H1 (cell line): ENCODE data around the gene SNX20.

ENCODE experiments used
- CEBPB ChIP-seq: IDR thresholded peaks from 2 replicates; pipeline ENCODE4 v1.6.1; 2012; ENCODE audit warnings: low read depth, low read length
- CREB1 ChIP-seq: IDR thresholded peaks from 2 replicates; pipeline ENCODE4 v1.6.1; 2012; ENCODE audit warnings: inconsistent platforms
- EGR1 ChIP-seq: IDR thresholded peaks from 2 replicates; pipeline ENCODE4 v1.6.1; 2011; ENCODE audit warnings: low read depth, low read length, borderline replicate concordance
- EZH2 ChIP-seq: fragments of 200-600 bp; sonication (generic); IDR thresholded peaks from 2 replicates; pipeline ENCODE4 v1.7.1; 2012; ENCODE audit warnings: low read depth, mild to moderate bottlenecking, moderate library complexity, low read length, inconsistent platforms; ENCODE audit not compliant: severe bottlenecking
- GTF2F1 ChIP-seq: IDR thresholded peaks from 2 replicates; pipeline ENCODE4 v1.6.1; 2012; ENCODE audit warnings: low read depth, low read length, improper control_type of control experiment, borderline replicate concordance
- JUN ChIP-seq: IDR thresholded peaks from 2 replicates; pipeline ENCODE4 v1.6.1; 2011; ENCODE audit warnings: low read depth, mild to moderate bottlenecking, improper control_type of control experiment, low read length
- NRF1 ChIP-seq: IDR thresholded peaks from 2 replicates; pipeline ENCODE4 v1.6.1; 2011; ENCODE audit warnings: mild to moderate bottlenecking, low read depth, low read length, improper control_type of control experiment
- POLR2A ChIP-seq, 2 experiments: IDR thresholded peaks; 1 replicate in 1 of 2; 2 replicates in 1 of 2; pipeline ENCODE4 v1.6.1; 2011; ENCODE audit warnings: low read depth in 2 of 2, low read length in 2 of 2, mild to moderate bottlenecking in 2 of 2; ENCODE audit errors: control extremely low read depth in 1 of 2
- POLR2AphosphoS5 ChIP-seq: IDR thresholded peaks from 2 replicates; pipeline ENCODE4 v1.6.1; 2011; ENCODE audit warnings: low read depth, low read length
- RFX5 ChIP-seq: IDR thresholded peaks from 2 replicates; pipeline ENCODE4 v1.6.1; 2011; ENCODE audit warnings: low read depth, low read length, improper control_type of control experiment, borderline replicate concordance
- SIN3A ChIP-seq, 2 experiments: IDR thresholded peaks in 1 of 2; conservative IDR thresholded peaks in 1 of 2; 2 replicates each; pipeline ENCODE4 v1.6.1; 2011 to 2012; ENCODE audit warnings: low read length in 2 of 2, improper control_type of control experiment in 1 of 2, low read depth in 1 of 2, mild to moderate bottlenecking in 1 of 2
- ZNF274 ChIP-seq: IDR thresholded peaks from 2 replicates; pipeline ENCODE4 v1.7.0; 2012; ENCODE audit warnings: low read length, borderline replicate concordance; ENCODE audit errors: extremely low read depth
- TF ChIP-seq, protein P1 (sequence below), 3 experiments: IDR thresholded peaks; 1 replicate in 2 of 3; 2 replicates in 1 of 3; pipeline versions ENCODE4 v1.5.1 to v1.6.1; 2011; ENCODE audit warnings: low read length in 3 of 3, mild to moderate bottlenecking in 3 of 3, inconsistent platforms in 2 of 3, low read depth in 1 of 3, moderate library complexity in 1 of 3; ENCODE audit not compliant: insufficient read depth in 1 of 3; ENCODE audit errors: control extremely low read depth in 1 of 3

DNA sequence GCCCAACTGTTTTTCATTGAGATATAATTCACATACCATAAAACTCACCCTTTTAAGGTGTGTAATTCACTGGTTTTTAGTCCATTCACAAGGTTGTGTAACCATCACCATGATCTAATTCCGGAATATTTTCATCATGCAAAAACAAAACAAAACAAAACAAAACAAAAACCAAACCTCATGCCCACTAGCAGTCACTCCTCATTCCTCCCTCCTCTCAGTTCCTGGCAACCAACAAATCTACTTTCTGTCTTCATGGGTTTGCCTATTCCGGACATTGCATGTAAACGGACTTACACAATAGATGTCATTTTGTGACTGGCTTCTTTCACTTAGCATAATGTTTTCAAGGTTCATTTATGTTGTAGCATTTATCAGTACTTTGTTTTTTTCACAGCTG is 7.8 kb upstream of the SNX20 start:
- TF ChIP-seq POLR2A (IDR thresholded peaks at IDR 0.05; ENCODE audit: control extremely low read depth in 1 of 2, low read depth in 2 of 2, low read length in 2 of 2): no peak
- TF ChIP-seq SIN3A (conservative IDR thresholded peaks at IDR 0.05 in 1 of 2, IDR thresholded peaks at IDR 0.05 in 1 of 2; ENCODE audit: low read depth in 1 of 2, low read length in 2 of 2): no peak
- TF ChIP-seq, protein P1, sequence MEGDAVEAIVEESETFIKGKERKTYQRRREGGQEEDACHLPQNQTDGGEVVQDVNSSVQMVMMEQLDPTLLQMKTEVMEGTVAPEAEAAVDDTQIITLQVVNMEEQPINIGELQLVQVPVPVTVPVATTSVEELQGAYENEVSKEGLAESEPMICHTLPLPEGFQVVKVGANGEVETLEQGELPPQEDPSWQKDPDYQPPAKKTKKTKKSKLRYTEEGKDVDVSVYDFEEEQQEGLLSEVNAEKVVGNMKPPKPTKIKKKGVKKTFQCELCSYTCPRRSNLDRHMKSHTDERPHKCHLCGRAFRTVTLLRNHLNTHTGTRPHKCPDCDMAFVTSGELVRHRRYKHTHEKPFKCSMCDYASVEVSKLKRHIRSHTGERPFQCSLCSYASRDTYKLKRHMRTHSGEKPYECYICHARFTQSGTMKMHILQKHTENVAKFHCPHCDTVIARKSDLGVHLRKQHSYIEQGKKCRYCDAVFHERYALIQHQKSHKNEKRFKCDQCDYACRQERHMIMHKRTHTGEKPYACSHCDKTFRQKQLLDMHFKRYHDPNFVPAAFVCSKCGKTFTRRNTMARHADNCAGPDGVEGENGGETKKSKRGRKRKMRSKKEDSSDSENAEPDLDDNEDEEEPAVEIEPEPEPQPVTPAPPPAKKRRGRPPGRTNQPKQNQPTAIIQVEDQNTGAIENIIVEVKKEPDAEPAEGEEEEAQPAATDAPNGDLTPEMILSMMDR (IDR thresholded peaks at IDR 0.05; ENCODE audit: control extremely low read depth in 1 of 3, insufficient read depth in 1 of 3, low read depth in 1 of 3, low read length in 3 of 3): no peak
- no peak for TF ChIP-seq ZNF274
- TF ChIP-seq CREB1: no peak
- no peak for TF ChIP-seq CEBPB
- TF ChIP-seq RFX5: no peak
- no peak for TF ChIP-seq EZH2
- TF ChIP-seq JUN: no peak
- no peak for TF ChIP-seq GTF2F1
- TF ChIP-seq POLR2AphosphoS5: no peak
- no peak for TF ChIP-seq NRF1
- TF ChIP-seq EGR1: no peak
